Left ventricle myocardium inferior (tissue), 1 donor: Measurements from ENCODE around the gene NFASC. TPM values are rescaled to one million over a fixed set of nuclear protein-coding genes. Genes with fewer than 3 reads are reported as not detected.
A peak's percentile ranks its signal among the peaks of the same experiment; 100 is the strongest.

Source experiments
- DNase-seq: peaks from one replicate; pipeline ENCODE4 v3.0.0-alpha.2; 2020
- H3K27ac ChIP-seq: fragments of 200-600 bp; replicated peaks from 2 replicates; pipeline ENCODE4 v1.8.0; 2021
- H3K27me3 ChIP-seq: fragments of 200-600 bp; 2 replicates; pipeline ENCODE4 v1.8.0; 2021; ENCODE audit warnings: low read depth
- H3K36me3 ChIP-seq: fragments of 200-600 bp; 2 replicates; pipeline ENCODE4 v1.8.0; 2021
- H3K4me1 ChIP-seq: fragments of 200-600 bp; 2 replicates; pipeline ENCODE4 v1.8.0; 2021
- H3K4me3 ChIP-seq: fragments of 200-600 bp; 2 replicates; pipeline ENCODE4 v1.8.0; 2021; ENCODE audit warnings: mild to moderate bottlenecking, moderate library complexity
- H3K9me3 ChIP-seq: fragments of 200-600 bp; replicated peaks from 2 replicates; pipeline ENCODE4 v1.8.0; 2021
- CTCF ChIP-seq: fragments of 200-600 bp; IDR thresholded peaks from 2 replicates; pipeline ENCODE4 v1.8.0; 2021; ENCODE audit warnings: antibody characterized with exemption, mild to moderate bottlenecking, borderline replicate concordance
- intact Hi-C: fragments of 100-400 bp; cut with micrococcal nuclease; formaldehyde crosslinking; loops from one replicate; pipeline ENCODE4 v1.11.0; 2022
- total RNA-seq: library from RNA; stranded (reverse); fragmentation: NEBNext Ultra II Directional; extraction: Animal tissue kit (Norgen Biotek cat#: 25700); gene quantifications from one replicate; pipeline ENCODE4 v1.2.1, GENCODE V29; 2021
- donor health status: DM: no; HTN: yes; CAD: no; lungs with severe emphysema.

NFASC gene
- total RNA-seq, 1 donor from 2014 or later: 8.2 TPM

GRCh38 chr1:204989266-204990058, 118.8 kb downstream of the NFASC start:
- Histone ChIP-seq H3K27me3 (peaks cover 43% of the 10 kb centered on the region), H3K4me3 (no peak overlapping the region), H3K36me3 (no peaks in the 10 kb centered on the region), H3K4me1 (no peaks in the 10 kb centered on the region), H3K9me3 (no peaks in the 10 kb centered on the region), H3K27ac (no peak overlapping the region)
- intact Hi-C loops: no loop called here
- TF ChIP-seq CTCF: peak; percentile 93
- peak; percentile 61 for DNase-seq

GRCh38 chr1:204990059-204990664, 119.5 kb downstream of the NFASC start:
- Histone ChIP-seq H3K36me3 (no peaks in the 10 kb centered on the region), H3K27me3 (peaks cover 38% of the 10 kb centered on the region), H3K27ac (no peak overlapping the region), H3K4me3 (no peak overlapping the region), H3K4me1 (no peaks in the 10 kb centered on the region), H3K9me3 (no peaks in the 10 kb centered on the region)
- intact Hi-C loops: no loop called here
- no peak for DNase-seq
- no peak for TF ChIP-seq CTCF

GRCh38 chr1:204990721-204991341, 120.2 kb downstream of the NFASC start:
- DNase-seq: no peak
- no peak overlapping the region for H3K4me3 ChIP-seq
- H3K36me3 ChIP-seq: no peaks in the 10 kb centered on the region
- peaks cover 36% of the 10 kb centered on the region for H3K27me3 ChIP-seq
- H3K27ac ChIP-seq: peak overlapping the region; percentile 16
- no peaks in the 10 kb centered on the region for H3K9me3 ChIP-seq
- intact Hi-C loops: no loop called here
- TF ChIP-seq CTCF: no peak
- no peaks in the 10 kb centered on the region for H3K4me1 ChIP-seq

- DNase-seq: no peak
- no peak for TF ChIP-seq CTCF
- intact Hi-C loops: no loop called here
- no peaks in the 10 kb centered on the region for H3K36me3 ChIP-seq
- peaks cover 39% of the 10 kb centered on the region for H3K27me3 ChIP-seq
- H3K4me1 ChIP-seq: peaks cover 5% of the 10 kb centered on the region
- no peak overlapping the region for H3K27ac ChIP-seq
- no peaks in the 10 kb centered on the region for H3K9me3 ChIP-seq
- no peak overlapping the region for H3K4me3 ChIP-seq
Observed at GRCh38 chr1:204991342-204991844, 120.7 kb downstream of the NFASC start.

GRCh38 chr1:204992201-204992997, 121.7 kb downstream of the NFASC start:
- Histone ChIP-seq H3K27ac (no peak overlapping the region), H3K36me3 (no peaks in the 10 kb centered on the region), H3K27me3 (peaks cover 41% of the 10 kb centered on the region), H3K4me3 (no peak overlapping the region), H3K4me1 (peaks cover 14% of the 10 kb centered on the region), H3K9me3 (no peaks in the 10 kb centered on the region)
- intact Hi-C loops: no loop called here
- no peak for TF ChIP-seq CTCF
- DNase-seq: no peak
